Cerebellar nuclear complex (tissue), 1 donor: ENCODE results near the gene SLC38A9.

Source experiments
- DNase-seq, 2 experiments: peaks; one replicate each; lab custom pipeline; 2025; lab: John Stamatoyannopoulos, UW

SLC38A9 gene

DNA sequence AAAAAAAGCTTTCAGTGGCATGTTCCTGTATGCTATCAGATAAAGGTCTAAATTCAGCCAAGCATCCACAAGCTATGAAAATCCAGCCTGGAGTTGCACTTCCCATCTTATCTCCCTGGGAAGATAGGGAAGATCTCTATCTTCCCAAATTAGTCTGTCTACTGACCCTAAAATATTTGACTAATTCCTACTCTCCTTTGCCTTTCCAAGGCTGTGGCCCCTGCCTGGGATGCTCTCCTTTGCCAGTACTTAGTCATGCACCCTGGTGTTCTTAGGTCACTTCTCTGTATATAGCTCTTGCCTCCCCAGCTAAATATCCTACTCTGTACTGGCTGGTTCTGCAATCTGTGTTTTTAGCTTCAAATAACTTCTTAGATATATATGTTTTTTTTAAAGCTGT is 133.4 kb downstream of the SLC38A9 start:
- DNase-seq: no peak

GRCh38 chr5:55577353-55578060 is 134.6 kb downstream of the SLC38A9 start:
- no peak for DNase-seq

DNA sequence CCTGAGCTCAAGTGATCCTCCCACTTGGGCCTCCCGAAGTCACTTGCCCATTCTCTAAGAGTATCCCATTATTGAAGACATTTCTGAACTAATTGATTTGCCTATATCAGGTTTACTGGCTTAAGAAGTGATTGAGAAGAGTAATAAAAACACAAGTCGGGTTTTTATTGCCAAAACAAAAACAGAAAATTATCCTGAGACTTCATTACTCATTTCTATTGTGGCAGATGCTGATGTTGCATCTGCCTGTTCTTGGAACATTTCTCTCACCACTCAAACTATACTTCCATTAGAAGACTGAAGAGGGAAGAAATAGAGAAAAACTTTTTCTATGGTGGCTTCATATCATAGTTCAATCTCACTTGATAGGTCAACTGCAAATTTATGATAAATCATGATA is 135.5 kb downstream of the SLC38A9 start:
- DNase-seq: no peak
